ENCODE measurements around the gene KCNMA1.

KCNMA1 gene

DNA sequence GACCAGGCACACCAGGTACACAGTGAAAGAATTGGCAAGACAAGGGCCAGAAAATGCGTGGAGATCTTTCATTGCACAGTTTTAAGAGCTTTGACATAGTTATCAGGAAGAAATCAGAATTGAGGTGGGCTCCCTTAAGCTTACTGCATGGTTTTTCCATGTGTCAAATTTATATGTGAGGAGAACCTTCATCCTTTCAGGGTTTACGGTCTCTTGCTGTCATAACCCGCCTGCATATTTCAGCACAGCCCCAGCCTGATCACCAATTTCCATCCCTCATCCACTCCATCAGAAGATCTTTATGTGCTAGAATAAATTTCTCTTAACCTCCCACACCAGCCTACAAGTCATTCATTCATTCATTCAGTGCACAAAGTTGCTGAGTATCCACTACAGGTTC lies 373.1 kb downstream of the KCNMA1 start:
- TF ChIP-seq CTCF (IDR thresholded peaks at IDR 0.05; ENCODE audit: insufficient read depth, missing control alignments): no peak
- DNase-seq (ENCODE audit: insufficient read length, low spot score) (no peak), FAIRE-seq (no peak)

DNA sequence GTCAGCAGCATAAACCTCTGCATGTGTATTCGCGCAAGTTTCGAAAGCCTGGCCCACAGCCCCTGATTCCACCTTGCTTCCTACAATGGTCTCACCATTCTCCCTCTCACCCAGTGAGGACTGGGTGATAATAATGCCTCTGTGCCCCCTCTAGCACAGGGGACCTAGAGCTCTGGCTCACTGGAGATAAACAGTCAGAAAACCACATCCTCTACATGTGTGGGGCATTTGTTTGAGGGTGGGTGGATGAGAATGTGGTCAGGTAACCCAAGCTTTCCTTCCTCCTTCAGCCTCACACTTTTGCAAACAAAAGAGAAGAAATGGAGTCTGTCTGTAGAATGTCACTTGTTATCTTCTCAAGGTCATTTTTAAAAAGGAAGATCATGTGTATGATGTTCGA lies 373.5 kb downstream of the KCNMA1 start:
- FAIRE-seq: no peak
- TF ChIP-seq CTCF (IDR thresholded peaks at IDR 0.05; ENCODE audit: insufficient read depth, missing control alignments): no peak
- DNase-seq (ENCODE audit: insufficient read length, low spot score): no peak

DNA sequence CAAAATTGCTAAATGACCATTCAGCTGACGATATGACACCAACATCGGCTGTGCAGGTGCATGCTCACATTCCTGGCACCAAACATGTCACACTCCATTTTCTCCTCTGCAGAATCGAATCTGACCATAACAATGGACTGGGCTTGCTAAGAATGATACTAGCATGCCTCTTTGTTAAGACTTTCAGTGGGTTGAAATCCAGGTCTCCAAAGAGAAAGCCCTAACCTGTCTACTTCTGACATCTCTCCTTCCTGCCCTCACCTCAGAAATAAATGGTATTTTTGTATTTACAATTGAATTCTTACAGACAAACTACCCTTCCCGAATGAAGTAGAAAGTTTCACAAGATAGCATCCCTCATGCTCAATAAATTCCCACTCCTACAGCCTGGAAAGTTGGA lies 373.9 kb downstream of the KCNMA1 start:
- TF ChIP-seq CTCF (IDR thresholded peaks at IDR 0.05; ENCODE audit: insufficient read depth, missing control alignments): no peak
- FAIRE-seq (no peak), DNase-seq (ENCODE audit: insufficient read length, low spot score) (no peak)

DNA sequence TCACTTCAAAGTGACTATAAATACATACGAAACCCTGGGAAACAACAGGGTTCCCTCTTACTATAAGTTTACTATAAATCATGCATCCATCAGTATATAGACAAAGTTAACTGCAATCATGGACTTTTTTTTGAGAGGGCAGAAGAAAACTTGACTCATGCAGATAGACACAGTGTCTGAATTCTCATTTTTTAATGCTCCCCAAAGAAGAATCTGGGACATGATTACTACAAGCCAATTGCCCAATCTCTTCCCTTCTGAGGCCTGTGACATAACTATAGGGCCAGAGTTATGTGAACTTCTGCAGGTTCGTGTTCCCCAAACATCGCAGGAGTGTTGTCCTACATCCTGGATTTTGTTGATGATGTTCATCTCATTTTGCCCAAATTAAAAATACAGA lies 376.5 kb downstream of the KCNMA1 start:
- no peak for TF ChIP-seq CTCF (IDR thresholded peaks at IDR 0.05; ENCODE audit: insufficient read depth, missing control alignments)
- DNase-seq (ENCODE audit: insufficient read length, low spot score) (no peak), FAIRE-seq (no peak)

- FAIRE-seq (no peak), DNase-seq (ENCODE audit: insufficient read length, low spot score) (no peak)
- no peak for TF ChIP-seq CTCF (IDR thresholded peaks at IDR 0.05; ENCODE audit: insufficient read depth, missing control alignments)
Observed at GRCh38 chr10:77259171-77259874, 378.3 kb downstream of the KCNMA1 start.

DNA sequence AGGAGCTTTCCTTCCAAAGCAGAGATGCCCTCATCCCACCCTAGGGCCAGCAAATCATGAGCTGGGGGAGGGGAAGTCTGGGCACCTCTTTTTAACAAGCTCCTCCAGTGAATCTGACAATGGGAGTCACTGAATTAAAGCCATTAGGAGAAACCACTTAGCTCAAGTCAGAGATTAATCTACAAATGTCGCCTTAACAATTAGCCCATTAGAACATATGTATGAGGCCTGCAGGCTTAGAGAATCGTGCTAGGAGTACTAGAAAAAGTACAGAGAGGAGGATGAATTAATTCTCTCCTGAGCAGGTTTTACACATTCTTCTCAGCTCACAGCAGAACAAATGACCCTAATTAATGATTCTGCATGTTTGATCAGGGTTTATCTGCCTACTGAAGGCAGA lies 381.3 kb downstream of the KCNMA1 start:
- no peak for TF ChIP-seq CTCF (IDR thresholded peaks at IDR 0.05; ENCODE audit: insufficient read depth, missing control alignments)
- FAIRE-seq (no peak), DNase-seq (ENCODE audit: insufficient read length, low spot score) (no peak)

DNA sequence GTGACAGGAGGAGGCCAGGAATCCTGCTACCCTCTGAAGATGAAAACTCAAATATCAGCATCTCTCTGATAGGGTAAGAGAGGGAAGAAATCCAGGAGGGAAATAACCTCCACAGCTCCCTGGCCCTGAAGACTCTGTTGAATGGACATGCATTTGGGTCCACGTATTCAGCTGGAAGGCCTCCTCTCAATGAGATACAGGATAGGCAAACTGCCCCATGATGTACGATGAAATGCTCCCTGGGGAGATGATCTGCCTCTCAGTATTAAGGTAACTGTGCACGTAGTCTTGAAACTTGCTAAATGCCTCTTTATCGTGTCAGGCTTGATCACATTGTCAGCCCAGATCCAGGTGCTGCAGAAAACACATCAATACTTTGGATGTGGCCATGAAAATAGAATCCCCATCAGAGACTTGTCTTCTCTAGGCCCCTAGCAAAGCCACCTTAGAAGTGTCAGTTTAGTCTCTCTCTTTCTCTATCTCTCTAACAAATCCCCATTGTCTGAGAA lies 384.0 kb downstream of the KCNMA1 start:
- FAIRE-seq (no peak), DNase-seq (ENCODE audit: insufficient read length, low spot score) (no peak)
- no peak for TF ChIP-seq CTCF (IDR thresholded peaks at IDR 0.05; ENCODE audit: insufficient read depth, missing control alignments)

All from D721Med (cell line).